ENCODE measurements around the gene GABARAPL1.
"Not testable (repeated sequence)": the region's sequence is repeated elsewhere in the genome, so short reads cannot be mapped to it uniquely, and the experiment has no call there.

Gene GABARAPL1

DNA sequence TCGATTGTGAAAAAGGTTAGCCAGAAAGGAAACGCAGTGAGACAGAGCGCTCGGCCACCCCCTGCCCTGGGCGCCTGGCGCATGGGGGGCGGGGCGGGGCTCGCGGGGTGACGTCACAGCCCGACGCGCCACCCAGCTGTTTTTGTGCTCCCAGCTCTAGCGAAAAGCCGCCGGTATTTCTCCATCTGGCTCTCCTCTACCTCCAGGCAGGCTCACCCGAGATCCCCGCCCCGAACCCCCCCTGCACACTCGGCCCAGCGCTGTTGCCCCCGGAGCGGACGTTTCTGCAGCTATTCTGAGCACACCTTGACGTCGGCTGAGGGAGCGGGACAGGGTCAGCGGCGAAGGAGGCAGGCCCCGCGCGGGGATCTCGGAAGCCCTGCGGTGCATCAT is at the start of gene GABARAPL1:
GABARAPL1 (plus strand) TSS at position 139 of the 393 bp plus-strand sequence; CDS start at position 392, 253 bp downstream.
- DNase-seq (ENCODE audit: low spot score) = peak; percentile 77

DNA sequence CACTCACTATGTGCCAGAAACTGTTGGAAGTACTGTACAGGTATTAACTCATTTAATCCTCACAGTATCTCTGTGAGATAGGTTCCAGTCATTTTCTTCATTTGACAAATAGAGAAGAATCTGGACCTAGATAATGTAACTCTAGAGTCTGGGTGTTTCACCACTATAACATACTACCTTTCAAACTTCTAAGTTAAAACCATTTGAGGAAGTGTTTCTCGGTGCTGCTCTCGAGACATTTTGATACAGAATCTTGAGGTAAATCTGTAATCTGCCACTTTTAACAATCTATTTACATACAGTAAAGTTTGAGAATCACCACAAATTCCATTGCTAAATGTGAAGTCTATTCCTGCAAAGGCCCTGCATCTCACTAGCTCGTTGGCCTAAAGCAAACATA is 49.6 kb upstream of the GABARAPL1 start:
- DNase-seq (ENCODE audit: low spot score) = no peak

- no peak for DNase-seq (ENCODE audit: low spot score)
Observed at GRCh38 chr12:10165421-10165820, 47.3 kb upstream of the GABARAPL1 start.

GRCh38 chr12:10167599-10167998 is 45.1 kb upstream of the GABARAPL1 start:
- DNase-seq (ENCODE audit: low spot score) = no peak

DNA sequence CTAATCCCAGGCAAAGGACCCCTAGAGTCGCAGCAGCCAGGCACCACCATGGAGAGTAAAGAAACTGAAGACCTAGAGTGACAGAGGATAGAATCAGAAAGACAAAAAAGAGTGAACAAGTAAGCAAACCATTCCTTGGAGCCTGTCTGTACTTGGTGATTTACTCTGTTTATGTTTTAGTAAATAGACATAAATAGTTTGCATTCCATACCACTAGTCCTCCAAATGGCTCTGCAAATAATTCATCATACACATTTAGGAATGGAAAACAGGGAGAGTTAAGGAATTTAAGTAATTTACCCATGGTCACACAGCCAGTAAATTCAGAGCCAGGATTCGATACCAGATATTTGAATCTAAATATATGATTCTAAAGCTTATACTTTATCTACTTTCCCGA is 43.6 kb upstream of the GABARAPL1 start:
- no peak for DNase-seq (ENCODE audit: low spot score)

DNA sequence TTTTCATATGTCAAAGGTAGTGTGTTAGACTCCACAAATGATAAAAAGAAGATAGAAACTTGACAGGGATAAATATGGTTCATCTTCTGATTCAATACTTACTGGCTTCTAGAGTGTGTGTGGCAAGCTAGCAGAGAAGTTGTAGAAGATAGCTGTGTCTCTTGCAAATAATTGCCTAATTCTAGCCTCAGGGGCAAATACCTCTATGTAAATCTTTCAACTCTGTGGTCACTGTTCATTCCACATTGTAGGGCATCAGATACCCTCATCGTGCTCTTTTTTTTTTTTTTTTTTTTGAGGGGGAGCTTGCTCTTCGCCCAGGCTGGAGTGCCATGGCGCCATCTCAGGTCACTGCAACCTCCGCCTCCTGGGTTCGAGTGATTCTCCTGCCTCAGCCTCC is 42.5 kb upstream of the GABARAPL1 start:
- peak; percentile 30 for DNase-seq (ENCODE audit: low spot score)

DNA sequence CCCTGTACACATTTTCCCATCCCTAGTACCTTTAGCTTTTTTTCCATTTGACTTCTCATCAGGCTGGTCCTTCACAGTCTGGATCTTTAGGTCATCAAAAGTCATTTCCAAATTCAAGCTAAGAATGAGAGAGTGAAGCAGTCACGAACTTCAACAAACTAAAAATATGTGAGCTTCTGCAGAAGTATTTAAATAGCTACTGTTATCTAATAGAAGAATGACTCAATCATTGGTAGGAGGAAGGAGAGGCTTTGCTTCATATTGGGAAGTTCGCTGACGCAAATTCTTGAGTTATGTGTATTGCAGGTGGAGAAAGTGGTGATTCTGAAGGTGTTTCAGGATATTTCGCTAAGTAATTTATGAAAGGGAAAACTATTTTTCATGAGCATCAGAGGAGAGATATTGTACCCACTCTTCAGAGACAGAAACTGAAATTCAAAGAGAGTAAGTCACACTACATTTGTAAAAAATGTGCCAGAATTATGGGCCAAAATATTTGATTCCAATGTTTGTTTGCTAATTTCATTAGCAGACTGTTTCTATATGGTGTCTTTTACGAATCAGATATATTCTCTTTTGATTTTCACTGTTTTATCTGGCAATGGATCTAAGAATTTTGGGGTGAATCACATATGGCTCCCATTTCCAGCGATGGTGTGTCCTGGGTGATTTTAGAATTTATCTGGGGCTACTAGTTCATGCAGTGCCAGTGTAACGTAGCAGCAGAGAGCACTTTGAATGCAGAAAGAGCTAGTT is 40.5 kb upstream of the GABARAPL1 start, which contains the start of gene OLR1:
OLR1 (minus strand) TSS at position 160 of the 756 bp plus-strand sequence; CDS start at position 105, 55 bp downstream.
- no peak for DNase-seq (ENCODE audit: low spot score)

- no peak for DNase-seq (ENCODE audit: low spot score)
Observed at GRCh38 chr12:10174986-10175614, 37.6 kb upstream of the GABARAPL1 start.

- DNase-seq (ENCODE audit: low spot score) = peak; percentile 33
Observed at GRCh38 chr12:10175846-10176636, 36.6 kb upstream of the GABARAPL1 start.

DNA sequence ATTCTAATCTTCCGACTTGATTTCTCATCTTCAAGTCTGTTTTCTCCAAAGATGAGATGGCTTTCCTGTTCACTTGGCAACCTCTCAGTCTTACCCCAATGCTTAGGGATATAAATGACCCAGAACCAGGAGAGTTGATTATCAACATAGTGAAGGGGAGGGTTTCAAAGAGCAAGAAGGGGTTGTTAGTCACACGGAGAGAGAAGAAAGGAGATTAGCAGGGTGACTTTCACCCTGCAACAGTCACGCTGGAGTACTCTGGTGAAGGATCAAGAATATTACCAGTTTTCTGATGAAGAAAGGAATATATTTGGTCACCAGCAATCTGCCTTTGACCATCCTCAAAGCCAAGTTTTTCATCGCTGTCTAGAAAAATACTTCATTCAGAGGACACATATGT is 33.9 kb upstream of the GABARAPL1 start, which contains the start of gene TMEM52B:
TMEM52B (plus strand) TSS at position 212 of the 400 bp plus-strand sequence. CDS start 543 bp downstream, outside the sequence.
- DNase-seq (ENCODE audit: low spot score) = peak; percentile 61

DNA sequence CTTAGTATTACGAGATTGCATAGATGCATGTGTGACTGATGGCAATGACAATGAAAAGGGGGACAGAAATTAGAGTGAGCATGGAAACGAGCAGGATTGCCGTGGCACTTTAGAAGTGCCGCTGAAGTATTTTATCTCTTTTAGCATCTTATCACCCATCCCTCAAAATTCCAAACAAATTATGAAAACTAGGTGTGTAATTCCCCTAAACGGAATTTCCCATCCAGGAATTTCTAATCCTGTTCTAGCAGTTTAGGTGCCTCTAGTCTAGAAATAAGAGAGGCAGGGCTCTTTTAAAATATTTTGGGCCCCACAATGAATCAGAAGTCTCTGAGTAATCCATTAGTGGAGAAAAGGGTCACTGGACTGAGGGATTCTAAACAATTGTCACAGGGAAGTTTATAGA is 32.9 kb upstream of the GABARAPL1 start:
- peak; percentile 43 for DNase-seq (ENCODE audit: low spot score)

DNA sequence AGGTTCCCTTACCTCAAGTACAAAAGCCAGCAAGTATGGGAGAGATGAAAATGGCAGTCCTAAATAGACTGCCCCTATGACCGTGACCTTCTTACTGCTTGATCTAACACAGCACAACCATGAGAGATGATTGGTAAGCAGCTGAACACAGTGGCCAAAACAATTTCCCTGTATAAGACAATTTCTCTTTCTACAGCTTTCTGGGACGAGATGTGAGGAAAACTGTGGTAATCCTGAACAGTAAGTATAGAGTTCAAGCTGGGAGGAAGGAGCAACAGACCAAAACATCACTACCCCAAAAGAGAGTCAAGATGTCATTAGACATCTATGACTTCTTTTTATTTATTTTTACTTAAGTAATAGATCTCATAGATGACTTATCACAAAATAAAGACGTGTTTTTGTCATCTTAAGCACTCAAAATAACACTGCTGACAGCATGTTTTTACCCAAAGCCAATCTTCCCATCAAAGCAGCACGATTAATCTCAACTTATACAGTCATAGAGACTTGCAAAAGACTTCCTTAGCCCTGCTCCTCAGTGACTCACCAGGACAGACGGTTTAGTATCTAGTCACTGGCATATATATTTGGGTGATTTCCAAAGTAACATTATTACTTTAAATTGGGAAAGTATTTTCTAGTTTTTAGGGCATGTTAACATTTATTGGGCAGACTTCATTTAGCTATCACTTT is 30.2 kb upstream of the GABARAPL1 start:
- peak; percentile 47 for DNase-seq (ENCODE audit: low spot score)

- no peak for DNase-seq (ENCODE audit: low spot score)
Observed at GRCh38 chr12:10184261-10184843, 28.3 kb upstream of the GABARAPL1 start.

- no peak for DNase-seq (ENCODE audit: low spot score)
Observed at GRCh38 chr12:10186299-10186698, 26.4 kb upstream of the GABARAPL1 start.

GRCh38 chr12:10186958-10187357 is 25.7 kb upstream of the GABARAPL1 start:
- DNase-seq (ENCODE audit: low spot score) = not testable (repeated sequence)

GRCh38 chr12:10189653-10190052 is 23.0 kb upstream of the GABARAPL1 start:
- DNase-seq (ENCODE audit: low spot score) = no peak

- peak; percentile 64 for DNase-seq (ENCODE audit: low spot score)
Observed at GRCh38 chr12:10190558-10191388, 21.9 kb upstream of the GABARAPL1 start.

DNA sequence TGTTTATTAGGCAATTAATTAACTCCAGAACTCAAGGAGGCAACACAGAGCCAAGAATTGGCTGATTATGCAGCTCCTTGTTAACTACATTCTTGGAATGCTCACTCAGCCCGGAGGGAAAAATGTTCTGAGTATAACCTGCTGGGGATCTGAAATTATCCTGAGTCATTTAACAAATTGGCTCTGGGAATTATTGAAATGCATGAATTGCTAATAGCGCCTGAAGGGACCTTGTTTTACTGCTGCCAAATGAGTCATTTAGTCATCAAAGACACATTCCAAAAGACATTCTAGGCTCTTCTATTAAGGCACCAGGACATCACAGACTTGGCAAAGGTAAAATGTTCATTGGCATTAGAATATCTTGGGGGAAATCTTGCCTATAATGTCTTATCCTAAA is 20.8 kb upstream of the GABARAPL1 start:
- DNase-seq (ENCODE audit: low spot score) = peak; percentile 83

- peak; percentile 67 for DNase-seq (ENCODE audit: low spot score)
Observed at GRCh38 chr12:10194160-10194670, 18.5 kb upstream of the GABARAPL1 start.

DNA sequence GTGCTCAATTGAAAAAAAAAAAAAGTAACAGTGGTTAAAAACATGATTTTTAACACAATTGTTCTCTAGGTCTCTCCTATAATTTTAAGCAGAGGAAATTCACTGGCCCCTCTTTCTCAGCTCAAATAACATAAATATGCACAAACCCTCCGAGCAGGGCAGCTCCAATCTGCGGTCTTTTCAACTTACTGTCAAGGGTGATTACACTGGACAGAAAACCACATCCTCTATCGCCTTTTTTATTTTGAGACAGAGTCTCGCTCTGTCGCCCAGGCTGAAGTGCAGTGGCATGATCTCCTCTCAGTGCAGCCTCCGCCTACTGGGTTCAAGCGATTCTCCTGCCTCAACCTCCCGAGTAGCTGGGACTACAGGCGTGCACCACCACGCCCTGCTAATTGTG is 16.5 kb upstream of the GABARAPL1 start:
- DNase-seq (ENCODE audit: low spot score) = peak; percentile 33
